NCI-H2029 (cell line): ENCODE data around the gene CARD9.

Source experiments
- DNase-seq: peaks from one replicate; lab custom pipeline; 2025; lab: John Stamatoyannopoulos, UW

The CARD9 gene

DNA sequence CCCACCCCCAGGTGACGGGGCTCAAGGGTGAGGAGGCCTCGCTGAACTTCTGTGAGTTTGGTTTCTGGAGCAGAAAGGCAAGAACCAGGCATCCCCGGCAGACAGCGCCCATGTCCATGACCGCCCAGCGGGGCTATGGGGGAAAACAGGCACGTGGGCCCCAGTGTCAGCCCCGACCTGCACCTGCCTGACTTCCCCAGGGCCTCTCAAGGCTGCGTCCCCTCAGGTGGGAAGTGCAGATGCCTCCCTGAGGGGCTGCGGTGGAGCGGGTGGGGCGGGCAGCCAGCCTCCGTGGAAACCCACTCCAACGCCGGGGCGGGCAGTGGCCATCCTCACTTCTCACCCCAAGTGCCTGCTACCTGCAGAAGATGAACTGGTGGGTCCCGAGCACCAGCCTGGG is 6.9 kb upstream of the CARD9 start:
- DNase-seq: no peak

GRCh38 chr9:136379891-136380290 is 6.4 kb upstream of the CARD9 start:
- DNase-seq: no peak

DNA sequence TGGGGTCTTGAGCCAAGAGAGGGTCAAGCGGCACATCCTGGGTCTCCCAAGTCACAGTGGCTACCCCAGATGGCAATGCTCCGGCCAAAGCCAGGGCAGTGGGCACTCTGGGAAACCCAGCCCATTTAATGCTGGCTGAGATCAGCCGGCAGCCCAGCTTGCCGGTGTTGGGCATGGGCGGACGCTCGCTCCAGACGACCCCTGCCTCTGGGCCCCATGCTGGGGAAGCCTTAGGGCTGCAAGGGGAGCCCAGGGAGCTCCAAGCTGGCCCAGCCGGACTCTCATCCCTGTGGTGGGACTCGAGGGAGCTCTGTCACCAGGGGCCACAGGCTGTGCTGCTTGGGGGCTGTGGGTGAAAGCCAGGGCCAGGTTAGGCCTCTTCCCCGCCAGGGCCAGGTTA is 5.9 kb upstream of the CARD9 start:
- no peak for DNase-seq

DNA sequence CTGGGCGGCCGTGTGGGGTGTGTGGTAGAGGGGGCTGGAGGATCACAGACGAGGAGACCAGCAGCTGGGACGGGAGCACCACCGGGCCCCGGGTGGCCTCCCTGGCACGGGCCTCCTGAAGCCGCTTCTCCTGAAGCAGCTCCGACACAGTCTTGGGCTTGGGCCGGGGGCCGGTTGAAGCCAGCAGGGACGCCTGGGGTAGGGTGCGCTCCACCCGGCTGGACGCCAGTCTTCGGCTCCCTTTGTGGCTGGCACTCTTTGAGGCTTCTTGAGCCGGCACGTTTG is 5.5 kb upstream of the CARD9 start:
- DNase-seq: no peak

- DNase-seq: no peak
These were observed 4.9 kb upstream of the CARD9 start for GRCh38 chr9:136378170-136379002.

DNA sequence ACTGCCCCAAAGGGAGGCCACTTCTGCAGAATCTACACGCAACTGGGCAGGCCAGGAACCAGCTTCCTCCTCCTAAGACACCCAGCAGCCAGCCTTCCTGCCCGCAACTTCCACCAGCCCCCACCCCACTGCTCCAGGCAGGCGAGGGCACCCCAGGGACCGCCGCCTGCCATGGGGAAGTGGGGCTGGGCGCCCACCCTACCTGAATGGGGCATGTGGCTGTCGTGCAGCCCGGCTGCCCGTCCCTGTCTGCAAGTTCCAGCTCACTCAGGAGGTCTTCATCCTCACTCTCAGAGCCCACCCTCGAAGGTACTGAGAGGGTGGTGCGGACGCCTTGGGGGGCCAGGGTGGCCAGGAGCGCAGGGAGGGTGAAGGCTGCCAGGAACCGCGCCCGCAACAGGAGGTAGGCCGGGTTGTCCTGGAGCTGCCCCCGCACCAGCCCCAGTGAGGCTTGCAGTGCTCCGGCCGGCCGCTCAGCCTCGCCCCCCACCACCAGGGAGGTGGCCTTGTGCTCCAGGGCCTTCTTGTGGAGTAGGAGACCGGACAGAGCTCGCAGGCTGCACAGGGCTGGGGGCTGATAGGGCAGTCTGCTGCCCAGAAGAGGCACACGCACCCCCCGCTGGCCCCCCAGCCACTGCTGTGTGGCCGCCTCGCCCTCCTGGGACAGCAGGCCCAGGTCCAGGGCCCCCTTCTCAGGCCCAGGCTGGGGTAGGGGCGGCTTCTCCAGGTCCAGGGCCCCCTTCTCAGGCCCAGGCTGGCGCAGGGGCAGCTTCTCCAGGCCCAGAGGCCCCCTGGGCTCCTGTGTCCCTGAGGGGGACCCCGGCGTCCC is 4.1 kb upstream of the CARD9 start:
- no peak for DNase-seq

- DNase-seq: no peak
These were observed 3.0 kb upstream of the CARD9 start for GRCh38 chr9:136376457-136376856.

DNA sequence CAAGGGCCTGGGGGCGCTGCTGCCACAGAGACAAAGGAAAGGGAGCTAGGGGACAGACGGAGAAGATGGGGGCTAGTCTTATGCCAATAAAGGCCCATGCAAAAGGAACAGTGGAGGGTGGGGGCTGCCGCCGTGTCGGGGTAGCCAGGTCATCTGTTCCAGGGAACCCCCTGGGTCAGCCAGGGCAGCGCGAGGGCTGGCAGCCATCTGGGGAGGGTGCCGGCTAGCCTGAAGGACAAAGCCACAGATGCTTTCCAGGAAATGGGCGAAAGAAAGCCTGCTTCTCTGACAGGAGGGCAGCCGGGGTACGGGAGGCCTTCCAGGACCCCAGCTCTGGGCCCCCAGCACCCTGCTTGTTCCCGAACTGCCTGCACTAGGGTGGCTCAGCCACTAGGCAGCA is 1.6 kb upstream of the CARD9 start:
- DNase-seq: no peak

DNA sequence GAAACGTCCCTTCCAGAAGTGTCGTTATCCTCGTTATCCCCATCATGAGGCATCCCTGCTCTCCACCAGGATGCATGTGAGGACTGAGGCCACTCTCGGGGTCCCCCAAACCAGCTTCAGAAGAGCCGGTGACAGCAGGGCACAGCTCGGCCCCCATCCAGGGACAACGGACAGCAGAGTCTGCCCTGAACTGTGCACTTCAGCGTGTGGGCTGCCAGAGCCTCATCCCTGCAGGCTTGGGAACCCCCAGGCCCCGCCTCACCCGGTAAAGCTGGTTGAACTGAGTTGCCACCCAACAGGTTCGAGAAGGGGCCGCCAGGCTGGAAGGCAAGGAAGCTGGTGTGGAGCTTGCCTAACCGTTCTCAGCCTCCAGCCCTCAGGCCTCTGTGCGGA is 710 bp upstream of the CARD9 start:
- no peak for DNase-seq

- no peak for DNase-seq
These were observed 739 bp downstream of the CARD9 start for GRCh38 chr9:136372561-136373299.

- no peak for DNase-seq
These were observed 1.5 kb downstream of the CARD9 start for GRCh38 chr9:136372006-136372405.

GRCh38 chr9:136371533-136371880 is 2.0 kb downstream of the CARD9 start:
- DNase-seq: no peak

DNA sequence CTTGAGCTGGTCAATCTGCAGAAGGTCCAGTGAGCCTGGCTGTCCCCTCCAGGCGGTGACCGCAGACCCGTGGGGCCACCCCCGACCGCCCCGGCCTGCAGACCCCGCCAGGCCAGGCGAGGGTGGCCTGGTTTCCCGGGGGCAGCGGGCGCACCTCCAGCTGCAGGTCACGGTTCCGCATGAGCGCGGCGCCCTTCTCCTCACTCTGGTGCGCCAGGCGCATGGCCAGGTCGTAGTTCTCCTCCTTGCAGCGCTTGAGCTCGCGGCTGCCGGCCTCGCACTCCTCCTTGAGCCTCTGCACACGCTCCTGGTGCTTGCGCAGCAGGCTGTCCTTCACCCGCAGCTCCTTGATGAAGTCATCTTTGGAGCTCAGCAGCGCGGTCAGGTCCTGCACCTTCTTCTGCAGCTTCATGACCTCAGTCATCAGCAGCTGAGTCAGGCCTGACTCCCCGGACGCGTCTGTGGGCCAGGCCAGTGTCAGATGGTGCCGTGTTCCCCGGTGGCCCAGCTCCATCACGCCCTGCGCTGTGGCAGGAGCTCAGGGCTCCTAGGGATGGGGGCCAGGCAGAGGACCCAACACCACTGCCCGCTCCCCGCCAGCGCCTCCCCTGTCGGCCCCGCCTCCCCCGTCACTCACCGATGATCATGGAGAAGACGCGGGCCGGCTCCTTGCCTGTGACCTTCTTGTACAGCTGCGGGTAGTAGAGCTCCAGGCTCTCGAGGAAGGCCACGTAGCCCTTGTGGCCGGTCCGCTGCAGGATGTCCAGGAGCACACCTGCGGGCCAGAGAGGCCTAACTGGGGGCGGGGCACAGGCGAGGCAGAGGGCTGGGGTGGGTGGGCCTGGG is 2.6 kb downstream of the CARD9 start:
- DNase-seq: no peak

- no peak for DNase-seq
These were observed 3.4 kb downstream of the CARD9 start for GRCh38 chr9:136370037-136370436.

- DNase-seq: no peak
These were observed 5.3 kb downstream of the CARD9 start for GRCh38 chr9:136368190-136368589.

GRCh38 chr9:136367296-136368145 is 5.9 kb downstream of the CARD9 start:
- no peak for DNase-seq

DNA sequence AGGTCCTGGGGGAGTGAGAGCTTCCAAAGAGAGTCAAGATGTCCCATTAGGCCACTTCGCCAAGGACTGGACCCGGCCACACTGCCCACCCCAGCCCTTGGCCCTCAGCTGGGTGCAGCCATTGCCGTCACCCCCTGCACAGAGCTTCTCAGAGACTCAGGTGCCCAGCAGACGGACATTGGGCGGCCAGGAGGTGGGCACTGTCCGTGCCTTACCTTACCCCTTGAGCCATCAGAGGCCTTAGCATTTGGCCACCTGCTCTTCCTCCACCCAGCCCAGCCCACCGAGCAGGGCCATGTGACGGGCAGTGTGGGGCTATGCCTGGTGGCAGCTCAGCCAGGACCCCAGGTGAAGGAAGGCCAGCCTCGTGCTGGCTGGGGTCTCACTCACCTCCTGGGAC is 6.6 kb downstream of the CARD9 start:
- no peak for DNase-seq

DNA sequence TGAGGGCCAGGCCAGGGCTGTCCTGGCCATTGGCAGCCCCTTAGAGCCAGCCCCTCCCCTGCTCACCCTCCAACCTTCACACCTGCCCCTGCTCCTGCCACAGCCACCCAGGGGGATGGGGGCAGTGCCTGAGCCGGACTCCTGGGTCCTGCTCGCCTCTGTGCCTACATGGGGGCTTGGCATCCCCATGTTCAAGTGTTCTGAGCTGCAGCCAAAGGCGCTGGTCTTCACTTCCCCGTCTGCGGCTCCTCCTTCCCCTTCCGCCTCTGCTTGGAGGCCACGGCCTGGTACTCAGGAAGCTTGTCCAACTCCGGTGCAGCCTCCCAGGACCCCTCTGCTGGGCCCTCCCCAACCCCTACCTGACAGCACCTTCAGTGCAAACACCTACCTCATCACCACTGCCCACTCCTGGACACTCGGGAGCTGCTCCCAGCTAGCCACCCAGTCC is 7.7 kb downstream of the CARD9 start:
- DNase-seq: no peak

DNA sequence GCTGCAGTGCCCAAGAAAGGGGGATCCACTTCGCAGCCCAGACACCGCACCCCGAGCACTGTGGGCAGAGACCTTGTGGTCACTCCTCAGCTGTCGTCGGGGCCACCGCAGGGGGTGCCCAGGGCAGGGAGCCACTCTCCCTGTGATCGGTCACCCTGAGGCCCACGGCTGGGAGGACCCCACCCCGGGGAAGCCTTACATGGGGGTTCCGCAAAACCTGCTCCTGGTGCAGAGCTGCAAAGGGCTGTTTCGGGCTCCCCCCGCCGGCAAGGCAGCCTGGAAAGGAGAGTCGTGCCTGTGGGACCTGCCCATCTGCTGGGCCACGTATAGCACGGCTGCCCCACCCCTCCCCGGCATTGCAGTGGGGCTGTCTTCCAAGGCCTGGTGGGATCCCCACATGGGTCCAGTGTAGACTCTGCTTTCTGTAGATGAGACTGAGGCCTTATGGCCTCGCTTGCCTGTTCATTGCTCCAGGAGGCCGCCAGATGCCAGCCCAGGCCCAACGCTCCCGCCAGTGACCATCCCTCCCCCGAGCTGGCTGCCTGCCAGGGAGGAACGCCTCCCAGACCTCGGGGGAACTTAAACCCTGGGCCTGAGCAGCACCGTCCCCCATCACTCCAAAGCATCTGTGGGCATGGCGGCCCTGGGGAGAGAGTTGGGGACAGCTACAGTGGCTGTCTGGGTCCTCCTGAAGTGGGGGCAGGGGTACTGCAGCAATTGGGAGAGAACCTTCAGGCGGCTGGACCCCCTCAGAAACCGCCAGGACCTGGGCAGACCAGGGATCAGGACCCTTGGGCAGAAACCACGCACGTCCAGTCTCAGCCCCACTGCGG is 8.3 kb downstream of the CARD9 start:
- DNase-seq: no peak
